GM23248 (cell line): ENCODE measurements around the gene CDH4. TPM values are rescaled to one million over a fixed set of nuclear protein-coding genes. Genes with fewer than 3 reads are reported as not detected.

ENCODE experiments used
- DNase-seq: peaks from one replicate; pipeline ENCODE4 v3.0.0-alpha.2; 2015
- H2AFZ ChIP-seq: fragments of 200-600 bp; sonication (generic); 2 replicates; pipeline ENCODE4 v1.6.1; 2016; ENCODE audit warnings: antibody characterized with exemption
- H3F3A ChIP-seq: fragments of 200-600 bp; sonication (generic); 2 replicates; pipeline ENCODE4 v1.6.1; 2016; ENCODE audit warnings: mild to moderate bottlenecking, antibody characterized with exemption, mixed run types; ENCODE audit not compliant: insufficient read depth
- H3K27ac ChIP-seq: fragments of 200-600 bp; sonication (generic); 2 replicates; pipeline ENCODE4 v1.5.1; 2016; ENCODE audit warnings: mild to moderate bottlenecking
- H3K27me3 ChIP-seq: fragments of 200-600 bp; sonication (generic); replicated peaks from 2 replicates; pipeline ENCODE4 v1.6.1; 2016; ENCODE audit warnings: mild to moderate bottlenecking; ENCODE audit not compliant: insufficient read depth
- H3K36me3 ChIP-seq: fragments of 200-600 bp; sonication (generic); 2 replicates; pipeline ENCODE4 v1.6.1; 2016; ENCODE audit warnings: low read depth, mild to moderate bottlenecking
- H3K4me1 ChIP-seq: fragments of 200-600 bp; sonication (generic); 2 replicates; pipeline ENCODE4 v1.6.1; 2016; ENCODE audit warnings: mild to moderate bottlenecking; ENCODE audit not compliant: insufficient read depth
- H3K4me2 ChIP-seq: fragments of 200-600 bp; sonication (generic); one replicate; pipeline ENCODE4 v1.6.1; 2016; ENCODE audit warnings: mild to moderate bottlenecking; ENCODE audit not compliant: unreplicated experiment
- H3K4me3 ChIP-seq: fragments of 200-600 bp; sonication (generic); 2 replicates; pipeline ENCODE4 v1.5.1; 2016; ENCODE audit warnings: mild to moderate bottlenecking
- H3K79me2 ChIP-seq: fragments of 200-600 bp; sonication (generic); 2 replicates; pipeline ENCODE4 v1.6.1; 2016; ENCODE audit warnings: mild to moderate bottlenecking; ENCODE audit not compliant: insufficient read depth
- H3K9ac ChIP-seq: fragments of 200-600 bp; sonication (generic); 2 replicates; pipeline ENCODE4 v1.6.1; 2016; ENCODE audit warnings: mild to moderate bottlenecking
- H3K9me2 ChIP-seq: fragments of 200-600 bp; sonication (generic); 2 replicates; pipeline ENCODE4 v1.6.1; 2016; ENCODE audit warnings: mixed run types, mild to moderate bottlenecking, moderate library complexity; ENCODE audit not compliant: insufficient read depth
- H3K9me3 ChIP-seq: fragments of 200-600 bp; sonication (generic); one replicate; pipeline ENCODE4 v1.6.1; 2017; ENCODE audit warnings: low read depth
- H4K20me1 ChIP-seq: fragments of 200-600 bp; sonication (generic); 2 replicates; pipeline ENCODE4 v1.6.0; 2016; ENCODE audit not compliant: insufficient read depth
- EZH2 ChIP-seq: fragments of 200-600 bp; sonication (generic); IDR thresholded peaks from 2 replicates; pipeline ENCODE4 v1.6.1; 2018; ENCODE audit warnings: antibody characterized with exemption, mild to moderate bottlenecking; ENCODE audit not compliant: insufficient read depth, poor library complexity, severe bottlenecking
- EZH2phosphoT487 ChIP-seq: fragments of 200-600 bp; sonication (generic); IDR thresholded peaks from 2 replicates; pipeline ENCODE4 v1.6.1; 2018; ENCODE audit warnings: antibody characterized with exemption, moderate library complexity, mild to moderate bottlenecking, low read depth; ENCODE audit not compliant: insufficient read depth
- WGBS, 2 experiments: methylation state at CpG; one replicate each; pipeline ENCODE4 v1.1.6; 2015 to 2017; ENCODE audit warnings: low lambda C conversion rate in 2 of 2, low coverage in 1 of 2; ENCODE audit errors: missing lambda C conversion rate in 2 of 2; 5-methylcytosine and 5-hydroxymethylcytosine counted together
- in situ Hi-C: fragments of 300-500 bp; cut with MboI; formaldehyde crosslinking; loops from 2 replicates; pipeline ENCODE4 v1.15.0; 2020
- polyA plus RNA-seq: library from polyadenylated mRNA; unstranded; fragments of >200 nt; fragmentation: Nextera tagmentation; extraction: Ambion mirVana; gene quantifications from 2 replicates; pipeline ENCODE4 v1.2.1, GENCODE V29; 2016
- total RNA-seq: library from RNA; depleted of rRNA; stranded (reverse); fragments of >200 nt; shearing (Covaris generic); gene quantifications from 2 replicates; pipeline ENCODE4 v1.2.3, GENCODE V29; 2014

Gene CDH4
- total and polyA plus RNA-seq, 2 experiments from 2014 or later, result 1.1 to 3.9 TPM

GRCh38 chr20:61262514-61262913, 10.5 kb downstream of the CDH4 start:
- no peaks in the 10 kb centered on the region for H3K79me2 ChIP-seq
- H4K20me1 ChIP-seq, result no peaks in the 10 kb centered on the region
- DNase-seq, result no peak
- no peaks in the 10 kb centered on the region for H3F3A ChIP-seq
- TF ChIP-seq EZH2, result no peak
- no peak for TF ChIP-seq EZH2phosphoT487
- no peak overlapping the region for H3K4me3 ChIP-seq
- H3K4me2 ChIP-seq, result no peak overlapping the region
- H3K9me2 ChIP-seq, result no peaks in the 10 kb centered on the region
- no peak overlapping the region for H2AFZ ChIP-seq
- no peaks in the 10 kb centered on the region for H3K4me1 ChIP-seq
- H3K36me3 ChIP-seq, result no peaks in the 10 kb centered on the region
- no peak overlapping the region for H3K9ac ChIP-seq
- no peaks in the 10 kb centered on the region for H3K9me3 ChIP-seq
- no peaks in the 10 kb centered on the region for H3K27me3 ChIP-seq
- in situ Hi-C loops, result no loop called here
- no peak overlapping the region for H3K27ac ChIP-seq

DNA sequence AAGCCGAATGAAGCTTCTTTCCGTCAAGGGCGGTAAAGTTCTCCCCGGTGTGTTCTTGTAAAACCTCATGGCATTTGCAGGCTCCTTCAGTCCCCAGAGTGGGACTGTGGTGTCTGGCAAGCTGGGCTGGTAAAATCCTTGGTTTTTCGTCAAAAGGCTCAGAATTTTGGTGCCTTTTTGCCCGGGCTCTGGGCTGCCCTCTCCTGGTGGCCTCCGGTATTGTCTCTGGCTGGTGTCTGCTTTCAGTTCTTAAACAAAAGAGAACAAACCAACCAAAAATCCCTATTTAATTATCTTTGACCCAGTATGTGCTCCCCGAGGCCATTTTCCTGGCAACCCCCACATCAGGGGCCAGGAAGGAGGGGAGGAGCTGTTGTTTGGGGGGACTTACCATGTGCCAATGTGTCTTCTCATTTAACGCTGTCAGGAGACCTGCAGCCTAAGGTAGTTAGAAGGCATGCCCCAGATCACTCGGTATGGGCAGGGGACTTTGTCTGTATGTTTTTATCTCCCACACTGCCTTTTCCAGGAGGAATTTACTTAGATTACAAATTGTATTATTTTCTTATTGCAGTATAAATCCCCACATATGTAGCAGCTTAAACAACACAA, 11.1 kb downstream of the CDH4 start:
- H4K20me1 ChIP-seq, result no peaks in the 10 kb centered on the region
- no peak overlapping the region for H2AFZ ChIP-seq
- no peaks in the 10 kb centered on the region for H3K79me2 ChIP-seq
- WGBS, 2 experiments, result 31 to 42% methylated on average over 10 of the region's 10 CpGs
- H3K9me3 ChIP-seq, result no peaks in the 10 kb centered on the region
- no peak overlapping the region for H3K4me2 ChIP-seq
- TF ChIP-seq EZH2 (no peak), EZH2phosphoT487 (no peak)
- H3K27ac ChIP-seq, result no peak overlapping the region
- in situ Hi-C loops, result no loop called here
- peak; percentile 40 for DNase-seq
- H3K9me2 ChIP-seq, result no peaks in the 10 kb centered on the region
- no peaks in the 10 kb centered on the region for H3K27me3 ChIP-seq
- no peaks in the 10 kb centered on the region for H3K36me3 ChIP-seq
- H3K4me1 ChIP-seq, result no peaks in the 10 kb centered on the region
- no peak overlapping the region for H3K4me3 ChIP-seq
- no peaks in the 10 kb centered on the region for H3F3A ChIP-seq
- no peak overlapping the region for H3K9ac ChIP-seq

DNA sequence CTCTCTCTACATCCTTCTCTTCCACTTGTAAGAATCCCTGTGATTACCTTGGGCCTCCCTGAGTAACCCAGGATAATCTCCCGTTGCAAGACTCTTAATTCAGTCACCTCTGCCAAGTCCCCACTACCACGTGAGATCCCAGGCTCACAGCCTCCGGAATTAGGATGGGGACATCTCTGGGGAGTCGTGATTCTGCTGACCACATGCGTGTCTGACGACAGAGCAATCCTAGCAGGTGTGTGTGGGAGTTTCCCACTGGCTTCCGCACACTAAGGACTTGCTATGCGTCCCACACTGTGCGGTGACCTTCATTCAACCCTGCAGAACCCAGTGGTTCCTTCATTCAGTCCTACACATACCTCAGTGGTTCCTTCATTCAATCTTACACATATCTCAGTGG, 11.9 kb downstream of the CDH4 start:
- no peaks in the 10 kb centered on the region for H3K36me3 ChIP-seq
- TF ChIP-seq EZH2phosphoT487, result no peak
- no peak for TF ChIP-seq EZH2
- no peaks in the 10 kb centered on the region for H3F3A ChIP-seq
- H3K27ac ChIP-seq, result no peak overlapping the region
- no peak overlapping the region for H2AFZ ChIP-seq
- H3K79me2 ChIP-seq, result no peaks in the 10 kb centered on the region
- H3K4me2 ChIP-seq, result no peak overlapping the region
- no peak for DNase-seq
- WGBS, 2 experiments, result 45 to 80% methylated on average over 9 of the region's 9 CpGs
- H4K20me1 ChIP-seq, result no peaks in the 10 kb centered on the region
- in situ Hi-C loops, result no loop called here
- no peaks in the 10 kb centered on the region for H3K27me3 ChIP-seq
- H3K9ac ChIP-seq, result no peak overlapping the region
- H3K4me1 ChIP-seq, result no peaks in the 10 kb centered on the region
- no peaks in the 10 kb centered on the region for H3K9me2 ChIP-seq
- H3K4me3 ChIP-seq, result no peak overlapping the region
- H3K9me3 ChIP-seq, result no peaks in the 10 kb centered on the region

DNA sequence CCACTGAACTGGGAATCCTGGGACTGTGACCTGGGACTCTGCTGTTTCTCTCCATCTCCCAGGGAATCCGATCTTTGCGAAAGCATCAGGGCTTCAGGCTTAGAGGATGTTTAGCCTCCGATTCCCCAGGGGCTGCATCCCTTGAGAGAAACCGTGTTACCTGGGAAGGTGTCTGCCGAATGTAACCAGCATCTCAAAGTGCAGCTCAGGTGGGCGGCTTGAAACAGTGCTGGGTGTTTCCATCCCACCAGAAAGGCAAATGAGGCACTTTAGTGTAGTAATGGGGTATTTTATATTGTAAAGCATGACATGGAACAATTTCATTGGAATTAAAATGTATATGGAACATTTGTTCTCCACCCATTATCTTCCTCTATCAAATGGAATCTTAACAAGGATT, 15.2 kb downstream of the CDH4 start:
- no peaks in the 10 kb centered on the region for H3K79me2 ChIP-seq
- H3K4me2 ChIP-seq, result no peak overlapping the region

DNA sequence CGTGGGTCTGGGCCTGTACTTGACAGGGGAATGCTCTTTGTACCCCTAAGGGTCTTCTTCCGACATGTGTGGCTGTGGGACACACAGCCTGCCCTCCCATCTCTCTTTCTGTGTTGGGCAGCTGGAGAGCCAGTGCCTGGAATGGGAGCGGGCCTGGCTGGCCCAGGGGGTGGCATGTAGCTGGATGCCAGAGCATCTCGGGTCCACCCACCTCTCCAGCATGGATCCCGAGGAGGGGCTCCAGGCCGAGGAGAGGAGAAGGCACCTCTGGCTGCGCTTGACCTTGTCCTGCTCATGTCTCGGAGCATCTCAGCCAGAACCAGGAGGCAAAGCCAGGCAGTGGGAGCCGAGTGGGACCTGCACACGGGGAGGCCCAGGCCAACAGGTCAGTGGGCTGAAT, 16.0 kb downstream of the CDH4 start:
- no peaks in the 10 kb centered on the region for H3K9me3 ChIP-seq
- no peaks in the 10 kb centered on the region for H4K20me1 ChIP-seq
- H3K36me3 ChIP-seq, result no peaks in the 10 kb centered on the region
- H3K27me3 ChIP-seq, result no peaks in the 10 kb centered on the region
- no peaks in the 10 kb centered on the region for H3K79me2 ChIP-seq
- no peak for DNase-seq
- H3K4me1 ChIP-seq, result no peaks in the 10 kb centered on the region
- in situ Hi-C loops, result no loop called here
- no peak overlapping the region for H3K9ac ChIP-seq
- no peak overlapping the region for H3K4me2 ChIP-seq
- H2AFZ ChIP-seq, result no peak overlapping the region
- 61 to 62% methylated on average over 8 to 10 of the region's 10 CpGs for WGBS, 2 experiments
- no peak overlapping the region for H3K4me3 ChIP-seq
- TF ChIP-seq EZH2phosphoT487 (no peak), EZH2 (no peak)
- no peak overlapping the region for H3K27ac ChIP-seq
- no peaks in the 10 kb centered on the region for H3K9me2 ChIP-seq
- no peaks in the 10 kb centered on the region for H3F3A ChIP-seq

More for the DNA sequence above, 15.2 kb downstream of the CDH4 start:
- Histone ChIP-seq H3K27ac (no peak overlapping the region), H3K9me3 (no peaks in the 10 kb centered on the region), H3K9ac (no peak overlapping the region), H3F3A (no peaks in the 10 kb centered on the region), H2AFZ (no peak overlapping the region), H4K20me1 (no peaks in the 10 kb centered on the region), H3K4me3 (no peak overlapping the region), H3K9me2 (no peaks in the 10 kb centered on the region), H3K27me3 (no peaks in the 10 kb centered on the region), H3K36me3 (no peaks in the 10 kb centered on the region), H3K4me1 (no peaks in the 10 kb centered on the region)
- TF ChIP-seq EZH2phosphoT487 (no peak), EZH2 (no peak)
- DNase-seq, result no peak
- in situ Hi-C loops, result no loop called here
- 57% methylated on average over 6 of the region's 6 CpGs for WGBS, 2 experiments
